SK-N-SH treated with all-trans-retinoic acid at 6 μM for 48 hours (cell line): ENCODE data around the gene CEACAM18.

Source experiments
- ATAC-seq: fragments of 200-7000 bp; cut with Tn5 transposase; 3 replicates; pipeline ENCODE4 v1.9.1; 2020; ENCODE audit warnings: mild to moderate bottlenecking, moderate library complexity
- ARNTL ChIP-seq: fragments of 450-650 bp; formaldehyde crosslinking; IDR thresholded peaks from 2 replicates; pipeline ENCODE4 v1.5.0; 2020; ENCODE audit warnings: low read depth, mild to moderate bottlenecking, moderate library complexity, borderline replicate concordance
- BACH2 ChIP-seq: fragments of 250-450 bp; sonication (Bioruptor Pico); IDR thresholded peaks from 2 replicates; pipeline ENCODE4 v1.9.0; 2021; ENCODE audit warnings: mild to moderate bottlenecking, borderline replicate concordance
- CSDC2 ChIP-seq: fragments of 250-450 bp; sonication (Bioruptor Pico); IDR thresholded peaks from 2 replicates; pipeline ENCODE4 v1.5.0; 2020; ENCODE audit warnings: mild to moderate bottlenecking, moderate library complexity
- ESRRG ChIP-seq: fragments of 250-450 bp; sonication (Bioruptor Pico); IDR thresholded peaks from 2 replicates; pipeline ENCODE4 v1.6.1; 2021; ENCODE audit warnings: mild to moderate bottlenecking
- GLIS3 ChIP-seq: fragments of 250-450 bp; sonication (Bioruptor Pico); IDR thresholded peaks from 2 replicates; pipeline ENCODE4 v1.5.0; 2020; ENCODE audit warnings: mild to moderate bottlenecking, moderate library complexity
- ISL1 ChIP-seq: fragments of 250-450 bp; sonication (Bioruptor Pico); IDR thresholded peaks from 2 replicates; pipeline ENCODE4 v2.1.2; 2022; ENCODE audit warnings: mild to moderate bottlenecking, moderate library complexity
- OSR1 ChIP-seq: fragments of 250-450 bp; sonication (Bioruptor Pico); IDR thresholded peaks from 2 replicates; pipeline ENCODE4 v1.8.0; 2022; ENCODE audit warnings: moderate library complexity, mild to moderate bottlenecking, inconsistent platforms
- PPARA ChIP-seq: fragments of 250-450 bp; sonication (Bioruptor Pico); IDR thresholded peaks from 2 replicates; pipeline ENCODE4 v1.5.0; 2020; ENCODE audit warnings: mild to moderate bottlenecking, borderline replicate concordance
- RARB ChIP-seq: fragments of 250-450 bp; sonication (Bioruptor Pico); IDR thresholded peaks from 2 replicates; pipeline ENCODE4 v1.8.0; 2021; ENCODE audit warnings: mild to moderate bottlenecking, moderate library complexity
- SNAI2 ChIP-seq: fragments of 250-450 bp; sonication (Bioruptor Pico); IDR thresholded peaks from 2 replicates; pipeline ENCODE4 v1.5.0; 2020; ENCODE audit warnings: mild to moderate bottlenecking, moderate library complexity
- TOX ChIP-seq: fragments of 250-450 bp; sonication (Bioruptor Pico); IDR thresholded peaks from 2 replicates; pipeline ENCODE4 v1.8.0; 2021; ENCODE audit warnings: mild to moderate bottlenecking, moderate library complexity, borderline replicate concordance
- ZC3H10 ChIP-seq: fragments of 250-450 bp; sonication (Bioruptor Pico); IDR thresholded peaks from 2 replicates; pipeline ENCODE4 v1.5.1; 2021; ENCODE audit warnings: mild to moderate bottlenecking, moderate library complexity
- ZFP3 ChIP-seq: fragments of 250-450 bp; sonication (Bioruptor Pico); IDR thresholded peaks from 2 replicates; pipeline ENCODE4 v1.5.0; 2020; ENCODE audit warnings: mild to moderate bottlenecking, moderate library complexity
- ZFP30 ChIP-seq: fragments of 450-650 bp; formaldehyde crosslinking; IDR thresholded peaks from 2 replicates; pipeline ENCODE4 v1.5.0; 2022; ENCODE audit warnings: mild to moderate bottlenecking, moderate library complexity
- ZNF565 ChIP-seq: fragments of 450-650 bp; formaldehyde crosslinking; conservative IDR thresholded peaks from 2 replicates; pipeline ENCODE4 v1.5.0; 2020; ENCODE audit warnings: low read depth, mild to moderate bottlenecking, moderate library complexity
- ZNF70 ChIP-seq: fragments of 450-650 bp; formaldehyde crosslinking; IDR thresholded peaks from 2 replicates; pipeline ENCODE4 v1.5.0; 2020; ENCODE audit warnings: mild to moderate bottlenecking, moderate library complexity
- ZNF8 ChIP-seq: fragments of 450-650 bp; formaldehyde crosslinking; IDR thresholded peaks from 2 replicates; pipeline ENCODE4 v1.5.0; 2020; ENCODE audit warnings: mild to moderate bottlenecking, moderate library complexity
- TF ChIP-seq, protein P1 (sequence below): fragments of 250-450 bp; sonication (Bioruptor Pico); IDR thresholded peaks from 2 replicates; pipeline ENCODE4 v1.5.0; 2020; ENCODE audit warnings: mild to moderate bottlenecking, moderate library complexity
- TF ChIP-seq, protein P2 (sequence below): fragments of 250-450 bp; sonication (Bioruptor Pico); IDR thresholded peaks from 2 replicates; pipeline ENCODE4 v1.5.1; 2020; ENCODE audit warnings: low read depth, mild to moderate bottlenecking, moderate library complexity
- TF ChIP-seq, protein P3 (sequence below): fragments of 250-450 bp; sonication (Bioruptor Pico); IDR thresholded peaks from 2 replicates; pipeline ENCODE4 v1.8.0; 2020; ENCODE audit warnings: mild to moderate bottlenecking, moderate library complexity, borderline replicate concordance
- TF ChIP-seq, protein P4 (sequence below): fragments of 250-450 bp; sonication (Bioruptor Pico); IDR thresholded peaks from 2 replicates; pipeline ENCODE4 v1.8.0; 2021; ENCODE audit warnings: low read depth, mild to moderate bottlenecking, moderate library complexity, borderline replicate concordance
- TF ChIP-seq, protein P5 (sequence below): fragments of 250-450 bp; sonication (Bioruptor Pico); IDR thresholded peaks from 2 replicates; pipeline ENCODE4 v1.5.1; 2021; ENCODE audit warnings: mild to moderate bottlenecking, moderate library complexity

The CEACAM18 gene

DNA sequence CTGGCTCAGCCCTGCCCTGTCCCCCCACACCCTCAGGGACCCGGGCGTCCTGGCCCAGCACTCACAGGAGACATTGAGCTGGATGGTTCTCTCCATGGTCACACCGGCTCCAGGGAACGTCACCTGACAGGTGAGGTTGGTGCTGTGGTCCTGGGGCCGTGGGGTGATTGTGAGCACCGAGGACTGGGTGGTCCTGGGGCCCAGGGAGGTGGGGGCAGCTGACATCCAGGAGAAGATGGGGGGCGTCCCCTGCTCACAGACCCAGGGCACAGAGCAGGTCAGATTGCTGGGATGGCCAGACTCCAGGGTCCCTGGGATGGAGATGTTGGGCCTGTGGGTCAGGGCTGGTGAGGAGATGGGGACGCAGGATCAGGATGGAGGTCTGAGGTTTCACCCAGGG, 52.3 kb downstream of the CEACAM18 start:
- TF ChIP-seq GLIS3, result no peak
- no peak for TF ChIP-seq ARNTL (CRISPR knock-in tag)
- TF ChIP-seq BACH2 (CRISPR knock-in tag), result no peak
- TF ChIP-seq, protein P1, sequence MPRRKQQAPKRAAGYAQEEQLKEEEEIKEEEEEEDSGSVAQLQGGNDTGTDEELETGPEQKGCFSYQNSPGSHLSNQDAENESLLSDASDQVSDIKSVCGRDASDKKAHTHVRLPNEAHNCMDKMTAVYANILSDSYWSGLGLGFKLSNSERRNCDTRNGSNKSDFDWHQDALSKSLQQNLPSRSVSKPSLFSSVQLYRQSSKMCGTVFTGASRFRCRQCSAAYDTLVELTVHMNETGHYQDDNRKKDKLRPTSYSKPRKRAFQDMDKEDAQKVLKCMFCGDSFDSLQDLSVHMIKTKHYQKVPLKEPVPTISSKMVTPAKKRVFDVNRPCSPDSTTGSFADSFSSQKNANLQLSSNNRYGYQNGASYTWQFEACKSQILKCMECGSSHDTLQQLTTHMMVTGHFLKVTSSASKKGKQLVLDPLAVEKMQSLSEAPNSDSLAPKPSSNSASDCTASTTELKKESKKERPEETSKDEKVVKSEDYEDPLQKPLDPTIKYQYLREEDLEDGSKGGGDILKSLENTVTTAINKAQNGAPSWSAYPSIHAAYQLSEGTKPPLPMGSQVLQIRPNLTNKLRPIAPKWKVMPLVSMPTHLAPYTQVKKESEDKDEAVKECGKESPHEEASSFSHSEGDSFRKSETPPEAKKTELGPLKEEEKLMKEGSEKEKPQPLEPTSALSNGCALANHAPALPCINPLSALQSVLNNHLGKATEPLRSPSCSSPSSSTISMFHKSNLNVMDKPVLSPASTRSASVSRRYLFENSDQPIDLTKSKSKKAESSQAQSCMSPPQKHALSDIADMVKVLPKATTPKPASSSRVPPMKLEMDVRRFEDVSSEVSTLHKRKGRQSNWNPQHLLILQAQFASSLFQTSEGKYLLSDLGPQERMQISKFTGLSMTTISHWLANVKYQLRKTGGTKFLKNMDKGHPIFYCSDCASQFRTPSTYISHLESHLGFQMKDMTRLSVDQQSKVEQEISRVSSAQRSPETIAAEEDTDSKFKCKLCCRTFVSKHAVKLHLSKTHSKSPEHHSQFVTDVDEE (CRISPR knock-in tag), result no peak
- TF ChIP-seq, protein P2, sequence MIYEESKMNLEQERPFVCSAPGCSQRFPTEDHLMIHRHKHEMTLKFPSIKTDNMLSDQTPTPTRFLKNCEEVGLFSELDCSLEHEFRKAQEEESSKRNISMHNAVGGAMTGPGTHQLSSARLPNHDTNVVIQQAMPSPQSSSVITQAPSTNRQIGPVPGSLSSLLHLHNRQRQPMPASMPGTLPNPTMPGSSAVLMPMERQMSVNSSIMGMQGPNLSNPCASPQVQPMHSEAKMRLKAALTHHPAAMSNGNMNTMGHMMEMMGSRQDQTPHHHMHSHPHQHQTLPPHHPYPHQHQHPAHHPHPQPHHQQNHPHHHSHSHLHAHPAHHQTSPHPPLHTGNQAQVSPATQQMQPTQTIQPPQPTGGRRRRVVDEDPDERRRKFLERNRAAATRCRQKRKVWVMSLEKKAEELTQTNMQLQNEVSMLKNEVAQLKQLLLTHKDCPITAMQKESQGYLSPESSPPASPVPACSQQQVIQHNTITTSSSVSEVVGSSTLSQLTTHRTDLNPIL, result no peak
- no peak for TF ChIP-seq RARB (CRISPR knock-in tag)
- TF ChIP-seq ISL1 (CRISPR knock-in tag), result no peak
- TF ChIP-seq, protein P3, sequence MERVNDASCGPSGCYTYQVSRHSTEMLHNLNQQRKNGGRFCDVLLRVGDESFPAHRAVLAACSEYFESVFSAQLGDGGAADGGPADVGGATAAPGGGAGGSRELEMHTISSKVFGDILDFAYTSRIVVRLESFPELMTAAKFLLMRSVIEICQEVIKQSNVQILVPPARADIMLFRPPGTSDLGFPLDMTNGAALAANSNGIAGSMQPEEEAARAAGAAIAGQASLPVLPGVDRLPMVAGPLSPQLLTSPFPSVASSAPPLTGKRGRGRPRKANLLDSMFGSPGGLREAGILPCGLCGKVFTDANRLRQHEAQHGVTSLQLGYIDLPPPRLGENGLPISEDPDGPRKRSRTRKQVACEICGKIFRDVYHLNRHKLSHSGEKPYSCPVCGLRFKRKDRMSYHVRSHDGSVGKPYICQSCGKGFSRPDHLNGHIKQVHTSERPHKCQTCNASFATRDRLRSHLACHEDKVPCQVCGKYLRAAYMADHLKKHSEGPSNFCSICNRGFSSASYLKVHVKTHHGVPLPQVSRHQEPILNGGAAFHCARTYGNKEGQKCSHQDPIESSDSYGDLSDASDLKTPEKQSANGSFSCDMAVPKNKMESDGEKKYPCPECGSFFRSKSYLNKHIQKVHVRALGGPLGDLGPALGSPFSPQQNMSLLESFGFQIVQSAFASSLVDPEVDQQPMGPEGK (CRISPR knock-in tag), result no peak
- no peak for TF ChIP-seq ZNF8
- TF ChIP-seq ZNF565 (CRISPR knock-in tag), result no peak
- TF ChIP-seq CSDC2 (CRISPR knock-in tag), result no peak
- no peak for TF ChIP-seq ESRRG (CRISPR knock-in tag)
- TF ChIP-seq OSR1 (CRISPR knock-in tag), result no peak
- TF ChIP-seq ZFP30, result no peak
- TF ChIP-seq, protein P4, sequence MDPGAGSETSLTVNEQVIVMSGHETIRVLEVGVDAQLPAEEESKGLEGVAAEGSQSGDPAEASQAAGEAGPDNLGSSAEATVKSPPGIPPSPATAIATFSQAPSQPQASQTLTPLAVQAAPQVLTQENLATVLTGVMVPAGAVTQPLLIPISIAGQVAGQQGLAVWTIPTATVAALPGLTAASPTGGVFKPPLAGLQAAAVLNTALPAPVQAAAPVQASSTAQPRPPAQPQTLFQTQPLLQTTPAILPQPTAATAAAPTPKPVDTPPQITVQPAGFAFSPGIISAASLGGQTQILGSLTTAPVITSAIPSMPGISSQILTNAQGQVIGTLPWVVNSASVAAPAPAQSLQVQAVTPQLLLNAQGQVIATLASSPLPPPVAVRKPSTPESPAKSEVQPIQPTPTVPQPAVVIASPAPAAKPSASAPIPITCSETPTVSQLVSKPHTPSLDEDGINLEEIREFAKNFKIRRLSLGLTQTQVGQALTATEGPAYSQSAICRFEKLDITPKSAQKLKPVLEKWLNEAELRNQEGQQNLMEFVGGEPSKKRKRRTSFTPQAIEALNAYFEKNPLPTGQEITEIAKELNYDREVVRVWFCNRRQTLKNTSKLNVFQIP (CRISPR knock-in tag), result no peak
- no peak for TF ChIP-seq PPARA (CRISPR knock-in tag)
- no peak for TF ChIP-seq ZNF70
- TF ChIP-seq ZC3H10 (CRISPR knock-in tag), result no peak
- TF ChIP-seq SNAI2, result no peak
- ATAC-seq, result no peak

DNA sequence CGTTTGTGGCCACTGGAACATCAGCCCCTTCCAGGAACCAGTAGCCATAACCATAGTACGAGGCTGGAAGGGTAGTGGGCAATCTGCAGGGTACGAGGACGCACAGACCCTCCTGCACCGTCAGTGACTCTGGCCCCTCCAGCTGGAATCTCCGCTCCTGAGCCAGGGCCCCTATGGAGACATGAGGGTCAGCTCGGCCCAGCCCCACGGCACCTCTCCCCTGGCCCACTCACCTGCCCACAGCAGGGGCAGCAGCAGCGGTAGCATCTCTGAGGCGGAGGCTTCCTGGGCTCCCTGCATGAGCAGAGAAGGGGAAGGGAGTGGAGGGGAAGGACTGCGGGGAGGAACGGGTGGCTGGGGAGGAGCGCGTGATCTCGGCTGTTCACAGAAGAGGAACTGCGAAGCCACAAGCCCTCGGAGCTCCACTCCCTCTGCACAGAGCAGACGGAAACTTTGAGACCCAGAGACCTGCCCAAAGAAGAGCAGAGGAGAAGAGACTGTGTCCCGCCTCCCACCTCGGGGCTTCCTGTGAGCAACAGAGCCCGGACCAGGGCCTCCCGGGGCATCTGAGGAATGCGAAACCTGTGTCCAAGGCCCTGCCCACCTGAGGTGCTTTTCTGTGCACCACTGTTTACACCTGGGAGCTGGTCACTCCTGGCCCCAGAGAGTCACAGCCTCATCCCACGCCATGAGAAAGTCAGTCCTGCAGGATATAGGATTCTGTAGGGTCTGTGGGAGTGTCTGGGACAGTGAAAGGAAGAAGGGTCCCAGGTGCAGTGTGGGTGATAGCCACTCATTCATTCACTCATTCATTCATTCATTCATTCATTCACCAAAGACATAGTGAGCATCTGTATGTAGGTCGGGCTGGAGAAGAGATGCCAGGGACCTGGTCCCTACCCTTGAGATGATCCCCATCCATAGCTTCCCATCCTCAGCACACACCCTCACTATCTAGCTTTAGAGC, 53.3 kb downstream of the CEACAM18 start, which contains the start of gene SIGLEC6:
Gene SIGLEC6, minus strand, starts transcription at position 322 of the 967 bp plus-strand sequence. Its CDS starts 22 bp downstream, at position 300.
- no peak for ATAC-seq
- TF ChIP-seq ZFP3 (CRISPR knock-in tag) (no peak), TOX (CRISPR knock-in tag) (no peak), ZFP30 (no peak), ZNF565 (CRISPR knock-in tag) (no peak), PPARA (CRISPR knock-in tag) (no peak)
- TF ChIP-seq, protein P5, sequence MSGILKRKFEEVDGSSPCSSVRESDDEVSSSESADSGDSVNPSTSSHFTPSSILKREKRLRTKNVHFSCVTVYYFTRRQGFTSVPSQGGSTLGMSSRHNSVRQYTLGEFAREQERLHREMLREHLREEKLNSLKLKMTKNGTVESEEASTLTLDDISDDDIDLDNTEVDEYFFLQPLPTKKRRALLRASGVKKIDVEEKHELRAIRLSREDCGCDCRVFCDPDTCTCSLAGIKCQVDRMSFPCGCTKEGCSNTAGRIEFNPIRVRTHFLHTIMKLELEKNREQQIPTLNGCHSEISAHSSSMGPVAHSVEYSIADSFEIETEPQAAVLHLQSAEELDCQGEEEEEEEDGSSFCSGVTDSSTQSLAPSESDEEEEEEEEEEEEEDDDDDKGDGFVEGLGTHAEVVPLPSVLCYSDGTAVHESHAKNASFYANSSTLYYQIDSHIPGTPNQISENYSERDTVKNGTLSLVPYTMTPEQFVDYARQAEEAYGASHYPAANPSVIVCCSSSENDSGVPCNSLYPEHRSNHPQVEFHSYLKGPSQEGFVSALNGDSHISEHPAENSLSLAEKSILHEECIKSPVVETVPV, result no peak
- TF ChIP-seq, protein P4 (CRISPR knock-in tag), result no peak
